Stromal cell of bone marrow (primary cell): ENCODE data around the gene GSG1.
A peak's percentile ranks its signal among the peaks of the same experiment; 100 is the strongest.

ENCODE experiments used
- DNase-seq: peaks from one replicate; pipeline ENCODE4 v3.0.0-alpha.2; 2012; ENCODE audit warnings: low read depth

Gene GSG1

DNA sequence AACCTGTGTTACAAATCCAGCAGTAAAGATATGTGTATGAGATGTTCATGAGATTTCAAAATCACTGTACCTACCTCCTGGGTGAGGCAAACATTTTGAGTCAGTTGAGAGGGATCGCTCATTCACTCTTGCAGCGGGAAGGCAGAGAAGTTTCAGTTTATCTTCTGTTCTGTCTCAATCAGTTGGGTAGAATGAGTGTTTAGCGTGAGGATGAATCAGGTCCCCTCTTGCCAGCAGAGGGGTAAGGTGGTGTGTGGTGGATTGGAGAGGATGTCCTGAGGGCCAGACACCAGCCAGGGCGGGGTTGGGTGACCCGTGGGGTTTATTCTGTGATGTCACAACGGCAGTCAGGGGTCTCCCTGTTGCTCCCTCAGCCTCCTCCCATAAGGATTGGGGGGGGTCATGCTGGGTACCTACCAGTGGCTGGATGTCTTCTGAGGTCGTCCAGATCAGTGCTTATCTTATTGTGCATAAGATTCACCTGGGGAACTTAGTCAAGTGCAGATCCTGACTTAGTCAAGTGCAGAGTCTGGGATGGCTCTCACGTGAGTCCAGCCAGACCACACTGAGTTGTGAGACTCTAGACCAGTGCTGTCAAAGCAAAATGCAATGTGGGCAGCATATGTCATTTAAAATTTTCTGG, at the start of gene GSG1:
GSG1 (minus strand) TSS at position 277 of the 643 bp plus-strand sequence; CDS start at position 122, 155 bp downstream.
- DNase-seq: no peak

DNA sequence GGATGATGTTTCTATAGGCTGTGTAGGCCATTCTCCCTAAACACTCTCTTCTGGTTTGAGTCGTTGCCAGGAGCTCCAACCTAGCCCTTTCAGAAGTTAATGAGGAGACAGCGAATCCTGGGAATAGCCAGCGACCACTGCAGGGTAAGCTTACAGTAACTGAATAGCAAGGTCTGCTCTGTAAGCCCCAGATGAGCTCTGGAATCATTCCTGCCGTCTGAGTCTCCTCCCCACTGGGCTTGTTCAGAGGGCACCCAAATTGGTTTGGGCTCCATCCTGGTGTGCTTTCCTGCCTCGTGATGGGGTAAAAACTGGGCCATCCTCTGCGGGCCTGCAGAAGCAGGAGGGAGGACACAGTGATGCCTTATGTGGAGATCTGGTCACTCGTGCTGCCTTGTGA, 49.7 kb upstream of the GSG1 start:
- no peak for DNase-seq

DNA sequence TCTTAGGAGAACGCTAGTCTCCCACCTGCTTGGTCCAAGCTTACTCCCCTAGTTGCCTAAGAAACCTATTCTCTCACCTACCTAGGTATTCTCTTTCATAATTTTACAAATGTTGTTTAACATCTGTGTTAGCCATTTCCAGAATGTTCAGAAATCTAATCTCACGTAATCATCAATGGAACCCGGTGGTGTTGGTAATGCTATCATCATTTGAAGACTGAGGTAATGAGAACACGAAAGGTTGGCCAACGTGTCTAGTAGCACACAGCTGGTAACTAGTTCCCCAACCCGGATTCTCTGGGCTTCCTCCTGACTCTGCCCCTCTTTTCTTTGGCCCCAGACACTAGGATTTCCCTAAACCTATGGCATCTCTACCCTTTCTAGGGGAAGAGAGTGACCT, 49.3 kb upstream of the GSG1 start:
- DNase-seq: no peak

GRCh38 chr12:13152281-13152680, 48.8 kb upstream of the GSG1 start:
- DNase-seq: no peak

- DNase-seq: no peak
These were observed 45.9 kb upstream of the GSG1 start for GRCh38 chr12:13149411-13149810.

DNA sequence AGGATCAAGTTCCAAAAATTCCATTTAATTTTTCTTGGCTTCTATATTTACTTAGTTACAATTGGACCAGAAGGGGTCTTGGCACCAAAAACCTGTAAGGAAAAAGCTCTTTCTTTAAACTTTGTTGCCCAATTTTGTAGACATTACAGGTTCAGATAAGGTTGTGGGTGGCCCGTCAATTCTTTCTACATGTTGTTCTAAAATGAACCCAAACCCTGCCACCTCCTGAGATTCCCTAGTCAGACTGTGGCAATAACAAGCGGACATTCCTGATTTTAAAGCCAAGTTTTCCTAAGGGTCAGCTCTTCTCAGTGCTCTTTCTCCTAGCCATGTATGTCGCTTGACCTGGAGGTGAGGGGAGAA, 45.0 kb upstream of the GSG1 start:
- DNase-seq: no peak

GRCh38 chr12:13147688-13148484, 44.4 kb upstream of the GSG1 start:
- no peak for DNase-seq

GRCh38 chr12:13146336-13146938, 43.0 kb upstream of the GSG1 start:
- DNase-seq: no peak

DNA sequence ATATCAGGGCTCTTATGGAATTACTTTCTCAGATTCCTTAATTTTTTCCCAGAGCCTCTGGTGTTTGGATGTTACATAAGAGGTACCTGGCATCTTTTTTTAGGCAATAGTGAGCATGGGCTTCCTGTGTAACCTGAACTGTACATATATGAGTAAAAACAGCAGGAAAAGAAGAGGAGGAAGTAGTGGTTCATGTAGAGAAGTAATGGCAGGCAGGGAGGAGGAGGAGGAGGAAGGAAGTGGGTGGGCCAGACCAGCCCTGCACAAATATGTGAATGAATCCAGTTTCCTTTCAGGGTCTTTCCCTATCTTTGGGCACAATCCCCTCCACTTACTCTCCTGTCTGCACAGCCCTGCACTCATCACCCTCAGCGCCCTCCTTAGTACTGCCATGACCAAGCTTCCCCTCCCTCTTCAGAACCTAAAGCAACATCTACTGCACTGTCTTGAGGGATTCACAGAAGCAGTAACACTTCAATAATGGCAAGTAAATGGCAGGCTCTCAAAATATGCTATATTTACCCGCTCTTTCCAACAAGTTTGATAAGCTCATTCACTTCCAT, 40.9 kb upstream of the GSG1 start:
- no peak for DNase-seq

- no peak for DNase-seq
These were observed 39.3 kb upstream of the GSG1 start for GRCh38 chr12:13142747-13143146.

GRCh38 chr12:13141686-13142085, 38.2 kb upstream of the GSG1 start:
- no peak for DNase-seq

DNA sequence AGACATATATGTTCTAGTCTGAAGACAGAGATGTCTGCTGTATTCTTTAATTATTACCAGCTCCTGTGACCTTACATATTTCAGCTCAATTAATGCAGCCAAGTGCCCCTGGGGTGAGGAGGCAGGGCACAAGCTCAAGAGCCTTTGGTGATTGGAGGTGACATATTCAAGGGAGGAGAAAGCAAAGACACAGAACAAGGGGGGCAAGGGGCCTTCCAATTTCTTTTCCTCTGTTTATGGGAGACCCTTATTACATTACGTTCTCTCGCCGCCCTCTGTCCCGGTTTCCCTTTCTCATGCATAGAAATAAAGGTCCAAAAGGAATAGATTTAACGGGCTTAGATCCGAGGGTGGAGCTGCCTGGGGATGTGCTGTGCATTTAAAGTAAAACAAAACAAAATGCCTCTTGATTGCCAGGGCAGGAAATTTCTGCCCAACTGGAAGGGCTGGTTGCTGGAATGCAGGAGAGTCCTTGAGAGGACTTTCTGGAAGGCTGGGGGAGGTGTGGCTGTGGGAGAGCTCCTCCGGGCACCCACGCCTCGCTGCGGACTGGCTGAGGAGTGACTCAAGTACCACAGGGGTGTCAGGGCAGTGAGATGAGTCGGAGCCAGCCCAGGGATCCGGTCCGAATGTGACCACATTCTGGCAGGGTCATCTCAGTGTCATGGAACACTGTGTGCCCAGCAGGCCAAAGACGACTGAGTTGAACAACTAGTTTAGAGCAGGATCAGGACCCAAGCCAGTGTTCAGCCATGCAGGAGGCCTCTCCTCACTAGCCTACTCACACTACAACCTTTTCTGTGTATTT, 32.1 kb upstream of the GSG1 start:
- peak; percentile 80 for DNase-seq

DNA sequence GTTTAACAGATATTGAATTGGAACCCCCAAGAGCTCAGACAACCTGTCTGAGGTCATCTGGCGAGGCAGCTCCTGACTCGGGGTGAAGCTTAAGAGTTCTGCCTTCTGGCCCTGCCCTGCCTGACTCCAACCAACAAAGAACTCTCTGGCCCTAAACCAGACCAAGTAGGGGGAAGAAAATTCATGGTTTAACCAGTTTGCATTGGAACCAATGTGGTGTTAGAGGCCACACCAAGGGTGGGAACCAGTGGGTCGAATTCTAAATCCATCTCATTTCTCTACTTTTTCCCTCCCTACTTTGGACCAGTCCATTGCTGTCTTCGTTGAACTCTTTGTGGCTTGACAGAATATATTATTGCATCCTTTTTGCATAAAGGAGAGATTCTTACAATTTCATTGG, 30.4 kb upstream of the GSG1 start:
- DNase-seq: no peak

- no peak for DNase-seq
These were observed 27.5 kb upstream of the GSG1 start for GRCh38 chr12:13130981-13131380.

DNA sequence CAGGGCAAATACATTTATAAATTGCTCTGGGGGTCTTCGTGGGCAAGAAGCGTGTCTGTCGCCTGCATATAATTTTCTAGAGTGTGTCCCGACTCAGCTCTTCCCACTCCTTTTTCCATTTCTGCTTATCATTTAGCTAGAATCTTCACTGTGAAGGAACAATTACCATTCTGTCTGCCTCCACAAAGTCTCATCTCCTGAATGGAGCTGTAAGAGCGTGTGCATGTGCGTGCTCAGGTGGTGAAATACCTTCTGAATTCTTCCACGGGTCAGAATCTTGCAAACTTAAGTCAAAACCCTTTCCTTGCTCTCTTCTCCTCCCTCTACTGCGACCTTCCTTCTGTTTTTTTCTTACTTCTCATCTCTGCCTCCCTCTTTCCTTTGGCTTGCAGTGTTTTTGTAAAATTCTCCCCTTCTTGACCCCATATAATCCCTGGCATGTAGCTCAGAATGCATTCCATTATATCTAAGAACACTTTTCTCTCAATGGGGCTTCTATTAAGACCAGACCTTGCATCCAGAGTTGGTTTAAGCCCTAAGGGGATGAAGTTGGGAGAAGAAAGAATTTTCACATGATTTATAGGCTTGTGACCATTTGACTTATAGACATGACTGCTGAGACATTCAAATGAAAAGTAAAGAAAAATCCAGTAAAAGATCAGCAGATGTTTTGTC, 25.0 kb upstream of the GSG1 start:
- DNase-seq: no peak

- DNase-seq: no peak
These were observed 24.0 kb upstream of the GSG1 start for GRCh38 chr12:13127444-13127843.

GRCh38 chr12:13126494-13126893, 23.0 kb upstream of the GSG1 start:
- DNase-seq: no peak

DNA sequence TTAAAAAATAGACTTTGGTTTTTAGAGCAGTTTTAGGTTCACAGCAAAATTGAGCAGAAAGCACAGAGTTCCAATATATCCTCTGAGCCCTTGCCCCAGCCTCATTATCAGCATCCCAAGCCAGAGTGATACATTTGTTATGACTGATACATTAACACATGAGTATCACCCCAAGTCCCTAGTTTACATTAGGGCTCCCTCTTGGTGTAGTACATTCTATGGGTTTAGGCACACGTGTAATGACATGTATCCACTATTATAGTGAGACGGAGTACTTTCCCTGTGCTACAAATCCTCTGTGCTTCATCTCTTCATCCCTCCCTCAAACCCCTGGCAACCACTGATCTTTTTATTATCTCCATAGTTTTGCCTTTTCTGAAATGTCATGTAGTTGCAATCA, 22.5 kb upstream of the GSG1 start:
- no peak for DNase-seq

DNA sequence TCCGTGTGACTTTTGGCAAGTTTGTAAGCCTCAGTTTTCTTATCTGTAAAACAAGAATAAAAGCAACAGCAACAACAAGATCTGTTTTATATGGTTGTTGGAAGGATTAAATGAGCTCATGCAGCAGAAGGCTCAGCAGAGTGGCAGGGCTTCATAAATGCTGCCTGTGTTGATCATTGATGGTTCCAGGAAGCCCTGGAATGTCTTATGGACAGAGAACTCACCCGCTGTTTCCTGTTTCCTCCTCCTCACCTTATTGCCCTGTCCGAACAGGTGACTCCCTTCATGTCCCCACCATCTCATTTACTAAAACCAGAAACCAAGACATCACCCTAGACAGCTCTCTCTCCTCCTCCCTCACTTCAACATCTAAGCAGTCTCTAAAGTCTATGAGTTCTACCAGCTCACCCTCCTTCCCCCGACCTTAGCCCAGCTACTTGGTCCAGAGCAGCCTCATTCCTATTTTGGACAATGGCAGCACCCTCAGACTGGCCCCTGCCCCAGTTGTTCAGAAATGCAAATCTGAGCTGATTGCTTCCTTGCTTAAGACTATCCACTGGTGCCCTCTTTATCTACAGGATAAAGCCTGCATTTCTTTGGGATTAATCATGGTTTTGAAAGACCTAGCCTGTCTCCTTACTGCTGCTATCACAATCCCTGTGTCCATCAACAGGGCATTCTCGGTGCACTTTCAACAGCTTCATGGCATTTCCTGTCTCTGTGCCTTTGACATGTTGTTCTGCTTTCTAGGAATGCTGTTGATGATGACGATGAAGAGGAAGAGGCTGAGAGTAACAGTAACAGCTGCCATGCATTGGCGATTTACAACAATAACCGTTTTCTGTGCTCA, 21.4 kb upstream of the GSG1 start:
- no peak for DNase-seq

DNA sequence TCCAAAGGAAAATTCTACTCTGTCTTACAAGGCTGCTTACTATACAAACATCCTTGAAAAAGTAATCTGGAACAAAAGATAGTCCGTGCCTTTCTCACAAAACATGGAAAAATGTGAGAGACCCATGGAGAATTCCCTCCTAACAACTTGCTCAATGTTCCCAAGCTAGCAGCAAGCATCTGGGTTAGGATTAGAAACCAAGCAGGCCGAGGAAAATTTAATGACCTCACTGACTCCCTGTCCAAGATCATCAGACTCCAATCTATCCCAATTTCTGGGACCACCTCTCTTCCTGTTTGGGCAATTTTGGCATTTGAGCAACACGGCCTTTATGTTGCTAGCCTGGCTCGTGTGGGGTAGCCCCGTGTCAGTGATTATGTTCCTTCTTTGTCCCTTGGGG, 18.1 kb upstream of the GSG1 start:
- no peak for DNase-seq

GRCh38 chr12:13120413-13120812, 16.9 kb upstream of the GSG1 start:
- DNase-seq: no peak
